Epithelial cell of esophagus (primary cell): ENCODE data around the gene CEP170B.

Experiments used
- DNase-seq: peaks from one replicate; pipeline ENCODE4 v3.0.0; 2010; ENCODE audit warnings: low read depth
- H3K4me3 ChIP-seq: 2 replicates; pipeline ENCODE4 v1.5.1; 2011; ENCODE audit warnings: mild to moderate bottlenecking, low read length, control low read depth
- CTCF ChIP-seq: IDR thresholded peaks from 2 replicates; pipeline ENCODE4 v1.5.1; 2011; ENCODE audit warnings: low read depth, mild to moderate bottlenecking, low read length, control low read depth, inconsistent platforms; ENCODE audit not compliant: insufficient read depth; ENCODE audit errors: missing control alignments

Gene CEP170B

GRCh38 chr14:104821229-104821945 lies 43.7 kb upstream of the CEP170B start:
- no peak for TF ChIP-seq CTCF
- H3K4me3 ChIP-seq = no peak overlapping the region
- DNase-seq = no peak

GRCh38 chr14:104821971-104822608 lies 43.0 kb upstream of the CEP170B start:
- H3K4me3 ChIP-seq = no peak overlapping the region
- TF ChIP-seq CTCF = no peak
- DNase-seq = no peak

GRCh38 chr14:104822821-104823615 lies 42.0 kb upstream of the CEP170B start:
- DNase-seq = no peak
- TF ChIP-seq CTCF = no peak

GRCh38 chr14:104824353-104824997 lies 40.6 kb upstream of the CEP170B start:
- DNase-seq = no peak
- TF ChIP-seq CTCF = no peak
- H3K4me3 ChIP-seq = no peak overlapping the region

More at GRCh38 chr14:104822821-104823615, 42.0 kb upstream of the CEP170B start:
- no peak overlapping the region for H3K4me3 ChIP-seq

- peak; percentile 83 for DNase-seq
- TF ChIP-seq CTCF = peak; percentile 43
- H3K4me3 ChIP-seq = peak overlapping the region; percentile 56
Measured at GRCh38 chr14:104826189-104826860, 38.7 kb upstream of the CEP170B start.

- no peak for TF ChIP-seq CTCF
- DNase-seq = peak; percentile 24
- H3K4me3 ChIP-seq = peak overlapping the region; percentile 51
Measured at GRCh38 chr14:104826861-104827176, 38.2 kb upstream of the CEP170B start.
